Activated CD4-positive, alpha-beta T cell treated with anti-CD3 and anti-CD28 coated beads for 36 hours (primary cell): ENCODE measurements around the gene FAM169A. TPM values are rescaled to one million over a fixed set of nuclear protein-coding genes. Genes with fewer than 3 reads are reported as not detected.
"Not testable (repeated sequence)": the region's sequence is repeated elsewhere in the genome, so short reads cannot be mapped to it uniquely, and the experiment has no call there.

Experiments used
- ATAC-seq: fragments of 200-7000 bp; cut with Tn5 transposase; one replicate; pipeline ENCODE4 v1.10.0; 2021; ENCODE audit warnings: mild to moderate bottlenecking, moderate library complexity
- CTCF ChIA-PET: fragments of 350-600 bp; sonication (Branson Sonifier 250); formaldehyde crosslinking; loops from one replicate; lab custom pipeline; 2021; ENCODE audit warnings: antibody characterized with exemption; lab: Charles Lee
- POLR2A ChIA-PET: fragments of 350-600 bp; sonication (Branson Sonifier 250); formaldehyde crosslinking; loops from one replicate; lab custom pipeline; 2021; ENCODE audit warnings: antibody characterized with exemption, inconsistent platforms; lab: Charles Lee
- DNase-seq: peaks from one replicate; pipeline ENCODE4 v3.0.0-alpha.2; 2020
- H3K27ac Mint-ChIP-seq: one replicate; pipeline ENCODE4 v1.8.0; 2021; ENCODE audit warnings: mixed read lengths
- H3K27me3 Mint-ChIP-seq: one replicate; pipeline ENCODE4 v1.8.0; 2021; ENCODE audit warnings: mixed read lengths
- H3K36me3 Mint-ChIP-seq: one replicate; pipeline ENCODE4 v1.8.0; 2021; ENCODE audit warnings: low read depth, mixed read lengths
- H3K4me1 Mint-ChIP-seq: one replicate; pipeline ENCODE4 v1.8.0; 2021; ENCODE audit warnings: mixed read lengths
- H3K4me3 Mint-ChIP-seq: one replicate; pipeline ENCODE4 v1.8.0; 2021; ENCODE audit warnings: mild to moderate bottlenecking, moderate library complexity, mixed read lengths
- H3K9me3 Mint-ChIP-seq: one replicate; pipeline ENCODE4 v1.8.0; 2021; ENCODE audit warnings: low read depth, mixed read lengths
- intact Hi-C, 2 experiments: fragments of 100-400 bp; cut with DNase I in 1 of 2; cut with micrococcal nuclease in 1 of 2; formaldehyde crosslinking; loops; one replicate each; pipeline versions ENCODE4 v1.14.2 to v1.15.1; 2022 to 2024; cut with DNase I, micrococcal nuclease
- total RNA-seq, 2 experiments: library from RNA; stranded (reverse); gene quantifications; one replicate each; pipeline ENCODE4 v1.2.3, GENCODE V29; 2021

The FAM169A gene
- total RNA-seq, 2 experiments from 2014 or later: 6.1 to 9.1 TPM

DNA sequence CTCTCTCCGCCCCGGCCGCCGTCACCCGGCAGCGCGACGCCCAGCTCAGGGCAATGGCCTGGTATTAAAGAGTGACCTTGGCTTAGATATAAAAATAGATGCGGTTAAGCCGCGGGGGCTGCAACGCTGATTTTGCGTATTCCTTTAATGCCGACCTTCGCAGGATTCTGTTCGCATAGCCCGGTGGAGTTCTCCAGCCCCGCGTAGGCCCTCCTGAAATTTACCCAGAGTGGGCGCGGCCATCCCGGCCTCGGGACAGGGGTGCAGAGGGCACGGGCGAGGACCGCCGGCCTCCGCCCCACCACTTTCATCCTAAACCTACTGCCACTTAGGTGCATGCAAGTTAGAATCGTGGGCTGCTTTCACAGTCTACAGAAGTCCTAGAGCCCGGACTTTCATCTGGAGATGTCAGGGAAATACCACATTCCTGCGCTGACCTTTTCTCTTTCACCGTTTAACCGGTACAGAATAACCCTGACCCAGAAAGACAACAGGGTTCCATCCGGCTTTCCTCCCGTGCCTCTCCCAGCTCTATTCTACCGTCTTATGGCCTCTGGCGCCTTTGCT is 492 bp upstream of the FAM169A start:
- intact Hi-C loops: loop anchor here (1.0 to 5.0 kb wide), 4 partner anchors 99 to 851 kb away; partner anchors contain the start of genes GFM2 (in 2 of the 2), NSA2 (in 2 of the 2) and POC5 (in 1 of the 2)
- Mint-ChIP-seq H3K27ac (peak overlapping the region; percentile 56), H3K36me3 (peaks cover 10% of the 10 kb centered on the region), H3K9me3 (no peaks in the 10 kb centered on the region), H3K27me3 (peaks cover 2% of the 10 kb centered on the region), H3K4me3 (peak overlapping the region; percentile 76), H3K4me1 (peaks cover 28% of the 10 kb centered on the region)
- ChIA-PET CTCF (no interaction called here), POLR2A (interaction anchor here (0.7 kb wide), 1 partner anchor 1283 kb away, joined by 3 read pairs; no protein-coding TSS in a partner anchor)
- ATAC-seq (no peak), DNase-seq (peak; percentile 20)

DNA sequence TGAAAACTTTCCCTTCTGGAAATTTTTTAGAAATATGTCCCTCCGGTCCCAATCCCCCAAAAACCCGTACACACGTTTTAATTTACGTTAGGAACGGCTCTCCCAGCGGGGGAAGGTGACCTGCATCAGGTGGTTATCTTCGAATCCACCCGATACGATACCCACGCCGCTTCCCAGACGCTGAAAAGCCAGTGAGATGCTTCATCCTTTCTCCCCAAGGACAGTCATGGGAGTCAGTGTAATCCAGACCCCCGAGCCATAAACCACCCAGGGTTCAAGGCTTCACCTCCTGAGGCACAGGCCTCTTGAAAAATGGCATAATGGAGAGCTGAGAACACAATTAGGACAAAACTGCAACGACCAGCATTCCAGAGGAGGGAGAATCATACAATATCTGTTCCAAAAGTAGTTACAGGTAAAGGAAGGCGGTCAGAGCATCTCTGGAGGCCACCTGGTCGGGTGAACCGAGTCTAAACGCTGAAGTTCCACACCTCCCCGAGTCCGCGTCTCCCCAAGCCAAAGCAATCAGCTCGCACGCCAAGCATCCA is 857 bp downstream of the FAM169A start:
- intact Hi-C loops: loop anchor here (1.0 to 5.0 kb wide), 2 partner anchors 98 to 180 kb away; partner anchors contain the start of genes GFM2 (in 1 of the 2), HEXB (in 1 of the 2) and NSA2 (in 1 of the 2)
- Mint-ChIP-seq H3K9me3 (no peaks in the 10 kb centered on the region), H3K27ac (peak overlapping the region; percentile 95), H3K36me3 (peaks cover 10% of the 10 kb centered on the region), H3K4me3 (peak overlapping the region; percentile 92), H3K4me1 (peaks cover 29% of the 10 kb centered on the region), H3K27me3 (peaks cover 2% of the 10 kb centered on the region)
- ChIA-PET POLR2A (interaction anchor here (0.6 kb wide), 1 partner anchor 189 kb away, joined by 3 read pairs; no protein-coding TSS in a partner anchor), CTCF (interaction anchor here (0.6 to 0.8 kb wide), 2 partner anchors 118 to 140 kb away, joined by 3 read pairs; no protein-coding TSS in a partner anchor)
- ATAC-seq: no peak
- peak; percentile 18 for DNase-seq

GRCh38 chr5:74864823-74865222 is 1.4 kb downstream of the FAM169A start:
- H3K27me3 Mint-ChIP-seq: peaks cover 2% of the 10 kb centered on the region
- peaks cover 10% of the 10 kb centered on the region for H3K36me3 Mint-ChIP-seq
- DNase-seq (no peak), ATAC-seq (no peak)
- CTCF ChIA-PET: no interaction called here
- peaks cover 29% of the 10 kb centered on the region for H3K4me1 Mint-ChIP-seq
- intact Hi-C loops: loop anchor here (1.0 to 5.0 kb wide), 2 partner anchors 98 to 180 kb away; partner anchors contain the start of genes GFM2 (in 1 of the 2), HEXB (in 1 of the 2) and NSA2 (in 1 of the 2)
- POLR2A ChIA-PET: no interaction called here
- H3K4me3 Mint-ChIP-seq: peak overlapping the region; percentile 92
- no peaks in the 10 kb centered on the region for H3K9me3 Mint-ChIP-seq
- no peak overlapping the region for H3K27ac Mint-ChIP-seq

DNA sequence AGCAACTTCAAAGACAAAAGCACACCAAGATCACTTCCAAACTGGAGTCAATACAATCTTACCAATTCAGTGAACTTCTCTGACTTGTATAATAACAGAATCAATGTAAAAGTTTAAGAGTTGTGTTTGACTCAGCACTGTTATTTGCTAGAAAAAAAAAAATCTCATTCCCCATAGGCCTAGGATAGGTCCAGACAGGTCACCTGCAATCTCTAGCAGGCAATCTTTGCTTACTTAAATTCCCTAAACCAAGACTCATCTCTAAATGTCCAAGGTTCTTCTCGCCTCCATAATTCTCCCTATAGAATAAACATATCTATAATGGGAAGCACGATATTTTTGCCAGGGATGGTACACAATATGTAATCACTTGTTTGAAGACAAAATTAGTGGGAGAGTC is 2.5 kb downstream of the FAM169A start:
- Mint-ChIP-seq H3K4me3 (no peak overlapping the region), H3K4me1 (peaks cover 29% of the 10 kb centered on the region), H3K36me3 (peaks cover 10% of the 10 kb centered on the region), H3K9me3 (no peaks in the 10 kb centered on the region), H3K27ac (no peak overlapping the region), H3K27me3 (peaks cover 2% of the 10 kb centered on the region)
- intact Hi-C loops: no loop called here
- DNase-seq (no peak), ATAC-seq (no peak)
- POLR2A ChIA-PET: no interaction called here
- CTCF ChIA-PET: interaction anchor here (0.7 kb wide), 1 partner anchor 13 kb away, joined by 3 read pairs; no protein-coding TSS in a partner anchor

DNA sequence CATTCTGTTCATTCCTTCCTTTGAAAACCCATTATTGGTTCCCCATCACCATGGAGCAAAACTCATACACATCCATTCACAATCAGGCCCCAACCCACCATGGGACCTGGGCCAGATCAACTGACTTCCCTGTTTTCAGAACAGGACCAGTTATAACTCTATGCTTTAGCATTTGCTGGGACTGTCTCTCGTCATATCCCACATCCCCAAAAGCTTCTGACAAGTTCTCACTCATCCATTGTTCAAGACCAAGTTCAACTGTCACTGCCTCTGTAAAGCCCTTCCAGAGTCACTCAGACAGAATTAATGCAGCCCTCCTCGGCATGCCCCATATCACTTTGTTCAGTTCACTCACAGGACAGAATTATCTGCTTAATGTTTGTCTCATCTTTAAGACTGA is 4.0 kb downstream of the FAM169A start:
- POLR2A ChIA-PET: no interaction called here
- DNase-seq (no peak), ATAC-seq (no peak)
- peaks cover 29% of the 10 kb centered on the region for H3K4me1 Mint-ChIP-seq
- peaks cover 10% of the 10 kb centered on the region for H3K36me3 Mint-ChIP-seq
- CTCF ChIA-PET: interaction anchor here (0.6 kb wide), 1 partner anchor 25 kb away, joined by 3 read pairs; no protein-coding TSS in a partner anchor
- intact Hi-C loops: no loop called here
- peaks cover 2% of the 10 kb centered on the region for H3K27me3 Mint-ChIP-seq
- H3K9me3 Mint-ChIP-seq: no peaks in the 10 kb centered on the region
- no peak overlapping the region for H3K4me3 Mint-ChIP-seq
- no peak overlapping the region for H3K27ac Mint-ChIP-seq

DNA sequence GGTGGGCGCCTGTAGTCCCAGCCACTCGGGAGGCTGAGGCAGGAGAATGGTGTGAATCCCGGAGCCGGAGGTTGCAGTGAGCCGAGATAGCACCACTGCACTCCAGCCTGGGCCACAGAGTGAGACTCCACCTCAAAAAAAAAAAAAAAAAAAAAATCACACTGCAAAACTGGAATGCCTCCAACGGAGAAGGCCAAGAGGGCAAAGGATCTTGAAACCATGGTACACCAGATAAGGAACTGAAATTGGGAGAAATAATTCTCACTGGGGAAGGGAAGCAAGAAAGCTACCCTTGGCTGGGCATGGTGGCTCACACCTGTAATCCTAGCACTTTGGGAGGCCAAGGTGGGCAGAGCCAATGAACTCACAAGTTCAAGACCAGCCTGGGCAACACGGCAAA is 9.2 kb downstream of the FAM169A start:
- intact Hi-C loops, H3K27me3 Mint-ChIP-seq, H3K4me3 Mint-ChIP-seq, ATAC-seq, DNase-seq, H3K36me3 Mint-ChIP-seq, POLR2A ChIA-PET, CTCF ChIA-PET, H3K27ac Mint-ChIP-seq: not testable (repeated sequence)
- Mint-ChIP-seq H3K9me3 (peaks cover 11% of the 10 kb centered on the region), H3K4me1 (peaks cover 15% of the 10 kb centered on the region)

DNA sequence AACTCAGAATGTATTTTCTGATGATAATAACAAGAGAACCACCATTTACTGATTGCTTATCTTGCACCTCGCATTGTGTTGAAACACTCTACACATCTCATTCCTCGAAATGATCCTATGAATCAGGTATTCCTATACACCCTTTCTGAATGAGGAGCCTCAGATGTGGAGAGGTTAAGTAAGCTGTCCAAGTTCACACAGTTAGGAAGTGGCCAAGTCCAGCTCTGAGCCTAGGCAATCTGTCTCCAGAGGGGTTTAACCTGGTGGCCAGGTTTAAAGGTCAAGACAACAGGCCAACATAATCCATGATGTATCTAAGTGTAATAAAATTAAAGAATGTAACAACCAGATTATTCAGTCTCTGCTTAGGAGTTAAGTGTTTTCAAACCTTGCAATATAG is 12.9 kb downstream of the FAM169A start:
- no peak for DNase-seq
- peaks cover 25% of the 10 kb centered on the region for H3K4me1 Mint-ChIP-seq
- intact Hi-C loops: no loop called here
- POLR2A ChIA-PET: no interaction called here
- no peak overlapping the region for H3K4me3 Mint-ChIP-seq
- H3K9me3 Mint-ChIP-seq: peaks cover 11% of the 10 kb centered on the region
- no peak overlapping the region for H3K27ac Mint-ChIP-seq
- peaks cover 9% of the 10 kb centered on the region for H3K36me3 Mint-ChIP-seq
- no peak for ATAC-seq
- H3K27me3 Mint-ChIP-seq: no peaks in the 10 kb centered on the region
- CTCF ChIA-PET: interaction anchor here (0.7 kb wide), 1 partner anchor 39 kb away, joined by 3 read pairs; no protein-coding TSS in a partner anchor

GRCh38 chr5:74851684-74852353 is 14.4 kb downstream of the FAM169A start:
- ChIA-PET POLR2A (no interaction called here), CTCF (no interaction called here)
- H3K4me1 Mint-ChIP-seq: peaks cover 27% of the 10 kb centered on the region
- peak overlapping the region; percentile 20 for H3K4me3 Mint-ChIP-seq
- DNase-seq (no peak), ATAC-seq (peak; percentile 51)
- peaks cover 9% of the 10 kb centered on the region for H3K9me3 Mint-ChIP-seq
- intact Hi-C loops: no loop called here
- no peaks in the 10 kb centered on the region for H3K27me3 Mint-ChIP-seq
- peaks cover 9% of the 10 kb centered on the region for H3K36me3 Mint-ChIP-seq
- H3K27ac Mint-ChIP-seq: peak overlapping the region; percentile 82

GRCh38 chr5:74850789-74851425 is 15.3 kb downstream of the FAM169A start:
- H3K4me3 Mint-ChIP-seq: peak overlapping the region; percentile 16
- peaks cover 6% of the 10 kb centered on the region for H3K36me3 Mint-ChIP-seq
- ATAC-seq (peak; percentile 33), DNase-seq (no peak)
- intact Hi-C loops: no loop called here
- CTCF ChIA-PET: interaction anchor here (1.1 kb wide), 1 partner anchor 12 kb away, joined by 3 read pairs; no protein-coding TSS in a partner anchor
- peaks cover 27% of the 10 kb centered on the region for H3K4me1 Mint-ChIP-seq
- POLR2A ChIA-PET: no interaction called here
- no peaks in the 10 kb centered on the region for H3K27me3 Mint-ChIP-seq
- H3K27ac Mint-ChIP-seq: peak overlapping the region; percentile 58
- peaks cover 6% of the 10 kb centered on the region for H3K9me3 Mint-ChIP-seq

GRCh38 chr5:74850030-74850429 is 16.2 kb downstream of the FAM169A start:
- peaks cover 27% of the 10 kb centered on the region for H3K4me1 Mint-ChIP-seq
- H3K4me3 Mint-ChIP-seq: no peak overlapping the region
- peaks cover 3% of the 10 kb centered on the region for H3K9me3 Mint-ChIP-seq
- ATAC-seq: no peak
- peaks cover 3% of the 10 kb centered on the region for H3K36me3 Mint-ChIP-seq
- DNase-seq: no peak
- ChIA-PET CTCF (interaction anchor here (1.1 kb wide), 1 partner anchor 13 kb away, joined by 3 read pairs; no protein-coding TSS in a partner anchor), POLR2A (no interaction called here)
- H3K27ac Mint-ChIP-seq: no peak overlapping the region
- no peaks in the 10 kb centered on the region for H3K27me3 Mint-ChIP-seq
- intact Hi-C loops: no loop called here

DNA sequence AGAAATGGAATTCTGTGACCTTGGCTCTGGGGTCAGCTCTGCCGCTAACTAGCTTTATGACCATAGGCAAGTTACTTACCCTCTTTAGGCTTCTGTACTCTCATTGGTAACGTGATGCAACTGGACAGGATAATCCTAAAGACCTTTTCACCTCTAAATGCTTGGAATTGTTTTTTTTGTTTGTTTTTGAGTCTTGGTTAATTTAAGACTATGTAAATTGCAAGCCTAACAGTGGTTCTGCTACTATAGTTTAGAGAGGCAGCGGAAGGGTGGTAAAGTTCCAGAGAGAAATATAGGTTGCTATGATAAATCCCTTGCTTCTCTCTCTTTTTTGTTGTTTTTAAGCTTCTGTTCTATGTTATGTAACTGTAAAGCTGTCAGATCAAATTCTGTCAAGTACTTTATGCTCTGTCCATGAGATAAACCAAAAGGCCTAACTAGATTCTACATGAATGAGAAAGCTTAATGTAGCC is 17.6 kb downstream of the FAM169A start:
- POLR2A ChIA-PET: no interaction called here
- ATAC-seq (no peak), DNase-seq (no peak)
- Mint-ChIP-seq H3K27me3 (no peaks in the 10 kb centered on the region), H3K9me3 (no peaks in the 10 kb centered on the region), H3K27ac (no peak overlapping the region), H3K36me3 (no peaks in the 10 kb centered on the region), H3K4me1 (peaks cover 27% of the 10 kb centered on the region), H3K4me3 (no peak overlapping the region)
- CTCF ChIA-PET: interaction anchor here (0.7 to 1.2 kb wide), 2 partner anchors 13 to 24 kb away, joined by 3 read pairs; no protein-coding TSS in a partner anchor
- intact Hi-C loops: no loop called here
